Stimulated activated CD4-positive, alpha-beta T cell treated with anti-CD3 and anti-CD28 coated beads, Interleukin-12 subunit alpha, Interleukin-12 subunit beta, amount 100 ng/mL, for 24 hours (primary cell): Measurements from ENCODE around the gene GRM2.

Source experiments
- DNase-seq, 2 experiments: peaks; one replicate each; pipeline ENCODE4 v3.0.0-alpha.2; 2020; ENCODE audit warnings: low read depth in 2 of 2

Gene GRM2

GRCh38 chr3:51680196-51680595 lies 26.7 kb upstream of the GRM2 start:
- no peak for DNase-seq

GRCh38 chr3:51680663-51681230 lies 26.1 kb upstream of the GRM2 start:
- DNase-seq: no peak

GRCh38 chr3:51681453-51681852 lies 25.4 kb upstream of the GRM2 start:
- no peak for DNase-seq

GRCh38 chr3:51682079-51682478 lies 24.8 kb upstream of the GRM2 start:
- peak; percentile 35 to 60 for DNase-seq

- no peak for DNase-seq
Observed at GRCh38 chr3:51682526-51682925, 24.3 kb upstream of the GRM2 start.

- no peak for DNase-seq
Observed at GRCh38 chr3:51683566-51683965, 23.3 kb upstream of the GRM2 start.

- DNase-seq: no peak
Observed at GRCh38 chr3:51684971-51685751, 21.7 kb upstream of the GRM2 start.

GRCh38 chr3:51686056-51686455 lies 20.8 kb upstream of the GRM2 start:
- no peak for DNase-seq

GRCh38 chr3:51686512-51687215 lies 20.2 kb upstream of the GRM2 start:
- DNase-seq: peak; percentile 48 to 81

- DNase-seq: no peak
Observed at GRCh38 chr3:51687431-51688205, 19.2 kb upstream of the GRM2 start.

- no peak for DNase-seq
Observed at GRCh38 chr3:51688206-51688600, 18.7 kb upstream of the GRM2 start.

GRCh38 chr3:51691021-51691420 lies 15.8 kb upstream of the GRM2 start:
- DNase-seq: no peak

GRCh38 chr3:51691949-51692348 lies 14.9 kb upstream of the GRM2 start:
- DNase-seq: no peak

GRCh38 chr3:51692980-51693395 lies 13.9 kb upstream of the GRM2 start:
- no peak for DNase-seq

- no peak for DNase-seq
Observed at GRCh38 chr3:51696954-51697353, 9.9 kb upstream of the GRM2 start.

GRCh38 chr3:51698209-51698608 lies 8.7 kb upstream of the GRM2 start:
- no peak for DNase-seq

GRCh38 chr3:51700403-51700802 lies 6.5 kb upstream of the GRM2 start:
- no peak for DNase-seq

- no peak for DNase-seq
Observed at GRCh38 chr3:51702156-51702555, 4.7 kb upstream of the GRM2 start.

GRCh38 chr3:51703068-51703760 lies 3.7 kb upstream of the GRM2 start:
- no peak for DNase-seq

GRCh38 chr3:51703761-51704510 lies 2.9 kb upstream of the GRM2 start:
- no peak for DNase-seq

- no peak for DNase-seq
Observed at GRCh38 chr3:51704511-51704950, 2.3 kb upstream of the GRM2 start.
